ENCODE results near the gene MYO19.

GRCh38 chr17:36547776-36548175, 13.1 kb upstream of the MYO19 start:
- TF ChIP-seq CTCF (IDR thresholded peaks at IDR 0.05) (no peak), POLR2A (IDR thresholded peaks at IDR 0.05) (no peak)

All from adrenal gland (tissue), 5 donors.